ENCODE data around the gene RETNLB.

GRCh38 chr3:108718454-108718853 lies 38.8 kb downstream of the RETNLB start:
- TF ChIP-seq CTCF (IDR thresholded peaks at IDR 0.05): no peak
- no peak for TF ChIP-seq POLR2A (IDR thresholded peaks at IDR 0.05)
